ENCODE data around the gene BLMH.

BLMH gene

GRCh38 chr17:30241051-30241450 lies 50.7 kb downstream of the BLMH start:
- Histone ChIP-seq H3K4me1 (ENCODE audit: control insufficient read depth in 1 of 2, insufficient read depth in 1 of 2, low read depth in 1 of 2, low read length in 1 of 2) (peaks cover 1 to 10% of the 10 kb centered on the region in 2 experiments), H3K27me3 (peaks cover 43% of the 10 kb centered on the region), H3K36me3 (no peaks in the 10 kb centered on the region), H3K9me3 (no peaks in the 10 kb centered on the region), H3K27ac (no peak overlapping the region), H3K4me3 (ENCODE audit: low read depth in 1 of 2, low read length in 1 of 2) (no peak overlapping the region)
- no peak for TF ChIP-seq CTCF (IDR thresholded peaks at IDR 0.05)

GRCh38 chr17:30240177-30240576 lies 51.6 kb downstream of the BLMH start:
- Histone ChIP-seq H3K4me3 (ENCODE audit: low read depth in 1 of 2, low read length in 1 of 2) (no peak overlapping the region), H3K27me3 (peaks cover 52% of the 10 kb centered on the region), H3K9me3 (no peaks in the 10 kb centered on the region), H3K4me1 (ENCODE audit: control insufficient read depth in 1 of 2, insufficient read depth in 1 of 2, low read depth in 1 of 2, low read length in 1 of 2) (peaks cover 10 to 19% of the 10 kb centered on the region in 2 experiments), H3K36me3 (no peaks in the 10 kb centered on the region), H3K27ac (no peak overlapping the region)
- no peak for TF ChIP-seq CTCF (IDR thresholded peaks at IDR 0.05)

- peaks cover 12 to 20% of the 10 kb centered on the region in 2 experiments for H3K4me1 ChIP-seq (ENCODE audit: control insufficient read depth in 1 of 2, insufficient read depth in 1 of 2, low read depth in 1 of 2, low read length in 1 of 2)
- H3K27ac ChIP-seq: no peak overlapping the region
- H3K27me3 ChIP-seq: peaks cover 63% of the 10 kb centered on the region
- H3K4me3 ChIP-seq (ENCODE audit: low read depth in 1 of 2, low read length in 1 of 2): no peak overlapping the region
- H3K9me3 ChIP-seq: no peaks in the 10 kb centered on the region
- TF ChIP-seq CTCF (IDR thresholded peaks at IDR 0.05): no peak
- no peaks in the 10 kb centered on the region for H3K36me3 ChIP-seq
These were observed 52.7 kb downstream of the BLMH start for GRCh38 chr17:30239089-30239462.

- no peaks in the 10 kb centered on the region for H3K9me3 ChIP-seq
- H3K27me3 ChIP-seq: peaks cover 68% of the 10 kb centered on the region
- no peaks in the 10 kb centered on the region for H3K36me3 ChIP-seq
- H3K4me1 ChIP-seq (ENCODE audit: control insufficient read depth in 1 of 2, insufficient read depth in 1 of 2, low read depth in 1 of 2, low read length in 1 of 2): peaks cover 12 to 20% of the 10 kb centered on the region in 2 experiments
- no peak overlapping the region for H3K4me3 ChIP-seq (ENCODE audit: low read depth in 1 of 2, low read length in 1 of 2)
- no peak overlapping the region for H3K27ac ChIP-seq
- no peak for TF ChIP-seq CTCF (IDR thresholded peaks at IDR 0.05)
These were observed 53.2 kb downstream of the BLMH start for GRCh38 chr17:30238387-30239088.

- Histone ChIP-seq H3K4me3 (ENCODE audit: low read depth in 1 of 2, low read length in 1 of 2) (no peak overlapping the region), H3K4me1 (ENCODE audit: control insufficient read depth in 1 of 2, insufficient read depth in 1 of 2, low read depth in 1 of 2, low read length in 1 of 2) (peaks cover 12 to 20% of the 10 kb centered on the region in 2 experiments), H3K36me3 (no peaks in the 10 kb centered on the region), H3K27me3 (peaks cover 74% of the 10 kb centered on the region), H3K27ac (no peak overlapping the region), H3K9me3 (no peaks in the 10 kb centered on the region)
- no peak for TF ChIP-seq CTCF (IDR thresholded peaks at IDR 0.05)
These were observed 53.8 kb downstream of the BLMH start for GRCh38 chr17:30238003-30238344.
